GM18498 (cell line): ENCODE results near the gene PTPRJ.
A peak's percentile ranks its signal among the peaks of the same experiment; 100 is the strongest.
"Not testable (repeated sequence)": the region's sequence is repeated elsewhere in the genome, so short reads cannot be mapped to it uniquely, and the experiment has no call there.

ENCODE experiments used
- ATAC-seq: cut with Tn5 transposase; IDR thresholded peaks from one replicate; pipeline ENCODE4 v1.9.1; 2021; ENCODE audit warnings: mild to moderate bottlenecking, moderate library complexity; ENCODE audit not compliant: unreplicated experiment

Gene PTPRJ

DNA sequence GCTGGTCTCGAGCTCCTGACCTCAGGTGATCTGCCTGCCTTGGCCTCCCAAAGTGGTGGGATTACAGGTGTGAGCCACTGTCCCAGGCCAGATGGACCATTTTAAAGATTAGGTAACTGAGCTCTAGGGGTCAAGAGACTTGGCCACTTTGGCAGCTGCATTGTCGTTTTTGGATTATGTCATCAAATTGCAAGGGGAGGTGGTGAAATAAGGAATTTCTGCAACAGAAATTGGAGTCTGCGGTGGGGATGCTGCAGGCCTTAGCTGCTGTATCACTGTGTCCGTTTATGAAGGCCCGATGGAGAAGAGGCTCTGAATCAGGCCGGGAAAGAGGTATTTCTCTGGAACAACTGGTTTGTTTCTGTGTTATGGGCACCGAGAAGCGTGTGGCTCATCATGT, 34.6 kb downstream of the PTPRJ start:
- ATAC-seq = no peak

DNA sequence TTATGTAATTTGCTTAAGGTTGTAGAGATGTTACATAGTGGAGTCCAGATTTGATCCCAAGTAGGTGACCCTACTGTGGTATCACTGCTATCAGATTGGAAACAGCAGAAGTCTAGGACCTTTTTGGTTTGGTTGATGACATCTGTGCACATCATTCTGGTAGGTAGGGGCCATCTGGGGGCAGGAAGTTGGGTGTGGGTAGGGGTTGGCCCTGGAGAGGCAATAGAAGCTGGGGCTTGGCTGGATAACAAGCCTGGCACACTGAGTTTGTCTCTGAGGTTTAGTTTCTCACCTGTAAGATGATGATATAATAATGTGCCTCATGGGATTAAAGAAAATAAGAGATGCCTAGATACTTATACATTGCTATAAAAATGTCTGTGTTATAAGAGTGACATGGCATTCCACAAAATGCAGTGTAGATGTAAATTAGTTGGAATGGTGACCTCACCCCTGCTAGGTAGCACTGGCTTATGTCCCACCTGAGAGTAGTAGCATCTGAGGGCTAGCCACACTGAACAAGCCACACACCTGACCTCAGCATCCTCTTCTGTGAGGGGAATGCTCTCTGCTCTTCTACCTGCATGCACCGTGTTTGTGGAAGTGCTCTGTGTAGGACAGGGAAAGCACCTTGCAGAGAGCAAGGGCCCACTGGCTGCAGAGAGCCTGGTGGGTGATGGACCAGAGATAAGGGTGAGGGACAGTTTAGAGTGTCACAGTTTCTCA, 36.9 kb downstream of the PTPRJ start:
- ATAC-seq = no peak

DNA sequence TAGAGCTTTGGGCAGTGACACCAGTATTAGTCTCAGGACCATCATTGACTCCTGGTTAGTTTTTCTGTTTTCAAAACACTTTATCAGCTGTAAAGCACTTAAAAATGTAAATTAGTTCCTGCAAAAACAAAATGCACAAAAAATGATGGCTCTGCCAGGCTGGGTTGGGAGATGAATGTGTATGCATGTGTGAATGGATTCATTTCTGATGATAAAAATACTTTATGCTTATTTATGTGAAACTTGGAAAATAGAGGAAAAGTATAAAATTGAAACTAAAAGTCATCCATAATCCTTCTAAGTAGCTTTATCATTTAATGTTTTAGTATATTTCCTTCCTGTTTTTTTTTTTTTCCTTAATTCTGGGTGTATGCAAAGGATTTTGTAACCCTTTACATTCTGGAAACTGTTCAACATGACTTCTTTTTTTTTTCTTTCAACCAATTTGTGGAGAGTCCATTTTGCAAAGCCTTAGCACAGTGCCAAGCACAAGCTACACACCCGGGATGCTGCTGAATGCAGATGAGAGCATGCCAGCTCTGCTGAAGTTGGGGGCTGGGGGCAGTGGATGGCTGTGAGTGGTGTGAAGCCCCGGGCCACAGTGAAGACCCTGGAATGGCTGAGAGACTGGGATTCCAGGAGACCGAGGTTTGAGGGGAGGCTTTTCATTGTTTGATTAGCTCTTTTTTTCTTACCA, 37.6 kb downstream of the PTPRJ start:
- ATAC-seq = no peak

DNA sequence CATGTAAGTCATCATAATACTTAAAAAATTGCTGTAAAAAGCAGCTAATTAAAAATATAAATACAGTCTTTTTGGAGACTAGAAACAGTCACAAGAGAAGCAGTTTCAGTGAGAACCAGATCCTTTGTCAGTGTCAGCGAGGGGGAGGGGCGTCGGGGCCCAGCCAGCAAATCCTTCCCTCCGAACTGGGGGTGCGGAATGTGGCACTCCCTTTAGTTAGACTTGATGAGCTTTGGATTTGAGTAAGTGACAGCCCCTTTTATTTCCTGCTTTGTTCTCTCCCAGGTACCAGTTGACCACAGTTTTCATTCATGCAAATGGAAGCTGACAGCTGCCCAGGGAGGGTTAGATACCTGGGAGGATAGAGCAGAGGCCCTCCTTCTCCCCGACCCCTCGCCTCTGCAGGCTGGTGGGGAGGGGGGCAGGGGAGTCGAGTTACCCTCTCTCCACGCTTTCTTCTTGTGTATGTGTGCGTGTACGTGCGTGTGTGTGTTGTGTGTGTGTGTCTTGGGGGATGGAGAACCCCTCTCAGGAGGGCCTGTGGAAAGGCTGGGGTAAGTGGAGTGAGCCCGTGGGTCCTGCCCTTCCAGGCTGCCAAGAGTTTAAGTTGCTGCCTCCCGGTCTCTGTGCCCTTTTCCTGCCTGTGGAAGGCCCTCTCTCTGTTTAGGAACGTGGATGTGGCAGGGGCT, 38.3 kb downstream of the PTPRJ start:
- no peak for ATAC-seq

DNA sequence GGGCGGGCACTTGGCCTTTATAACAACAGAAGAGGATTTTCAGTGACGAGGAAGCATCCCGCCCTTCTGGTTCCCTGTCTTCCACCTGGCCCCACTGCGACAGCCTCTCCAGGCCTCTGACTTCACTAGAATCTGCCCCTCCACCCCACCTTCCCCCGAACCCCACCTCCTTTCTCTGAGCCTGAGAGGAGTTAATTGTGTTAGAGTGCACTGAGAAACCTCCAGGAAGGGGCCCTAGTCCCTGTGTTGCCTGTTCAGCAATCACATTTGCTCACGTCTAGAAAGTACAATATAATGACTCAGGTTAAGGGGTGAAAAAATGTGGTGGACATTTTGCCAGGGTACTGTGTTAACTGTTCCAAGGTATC, 38.8 kb downstream of the PTPRJ start:
- no peak for ATAC-seq

DNA sequence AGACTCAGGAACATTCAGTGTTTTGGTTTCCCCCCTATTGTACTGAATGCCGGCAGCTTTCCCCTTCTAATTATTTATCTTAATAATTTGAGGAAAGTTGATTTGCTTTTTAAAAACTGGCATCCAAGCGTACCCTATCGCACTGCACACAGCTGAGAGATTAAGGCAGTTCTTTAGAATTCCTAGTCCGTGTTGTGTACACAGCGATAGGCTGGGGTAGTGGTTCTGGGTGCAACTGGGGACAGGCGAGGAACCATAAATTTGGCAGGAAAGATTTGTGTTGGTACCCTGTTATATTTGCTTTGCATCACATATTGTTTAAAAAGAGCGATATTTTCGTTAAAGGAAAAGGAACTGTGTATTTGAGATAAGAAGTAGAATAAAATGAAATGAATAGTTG, 39.2 kb downstream of the PTPRJ start:
- ATAC-seq = no peak

DNA sequence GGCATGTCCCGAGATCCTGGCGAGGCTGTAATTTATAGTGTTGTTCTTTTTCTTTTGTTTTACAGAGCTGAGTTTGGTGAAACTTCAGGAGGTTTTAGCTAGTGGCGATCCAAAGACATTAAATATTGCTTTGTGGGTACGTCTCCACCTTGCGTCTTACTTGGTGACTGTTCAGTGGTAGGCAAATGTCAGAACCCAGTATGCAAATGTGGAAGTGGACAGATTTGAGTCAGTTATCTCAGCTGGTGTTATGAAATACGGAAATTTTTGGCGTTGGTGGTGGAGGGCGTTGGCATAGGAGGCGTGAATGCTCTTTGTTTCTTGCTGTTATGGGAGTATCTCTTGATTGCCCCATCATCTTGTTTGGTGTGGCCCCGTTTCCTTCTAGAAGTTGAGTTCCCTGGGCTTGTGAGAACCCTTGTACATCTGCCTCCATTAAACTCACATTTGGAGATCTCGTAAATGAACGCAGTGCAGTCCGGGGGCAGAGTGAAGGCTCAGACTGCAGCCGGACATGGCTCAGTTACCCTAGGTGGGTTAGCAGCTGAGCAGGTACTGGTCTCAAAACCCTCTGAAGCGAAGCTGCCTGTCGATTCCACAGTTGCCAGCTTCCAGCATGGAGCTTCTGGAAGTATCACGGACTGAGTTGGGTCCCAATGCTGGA, 39.9 kb downstream of the PTPRJ start:
- ATAC-seq = no peak

DNA sequence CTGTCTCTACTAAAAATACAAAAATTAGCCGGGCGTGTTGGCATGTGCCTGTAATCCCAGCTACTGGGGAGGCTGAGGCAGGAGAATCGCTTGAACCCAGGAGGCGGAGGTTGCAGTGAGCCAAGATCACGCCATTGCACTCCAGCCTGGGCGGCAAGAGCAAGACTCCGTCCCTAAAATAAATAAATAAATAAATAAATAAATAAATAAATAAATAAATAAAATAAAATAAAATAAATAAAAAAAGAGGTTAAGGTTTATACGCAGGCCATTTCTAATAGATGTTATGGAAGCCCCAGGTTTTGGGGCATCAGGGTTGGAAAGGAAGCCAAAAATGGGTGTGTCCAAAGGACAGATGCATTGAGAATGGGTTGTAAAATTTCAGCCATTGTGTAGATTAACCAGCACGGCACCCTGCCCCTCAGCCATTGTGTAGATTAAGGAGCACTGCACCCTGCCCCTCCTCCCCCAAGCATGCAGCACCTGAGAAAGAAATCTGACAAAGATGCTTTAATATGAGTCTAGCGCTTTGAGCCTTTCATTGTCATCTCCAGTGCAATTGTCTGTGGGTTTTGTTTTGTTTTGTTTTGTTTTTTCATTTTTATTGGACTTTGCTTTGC, 41.0 kb downstream of the PTPRJ start:
- ATAC-seq = not testable (repeated sequence)

DNA sequence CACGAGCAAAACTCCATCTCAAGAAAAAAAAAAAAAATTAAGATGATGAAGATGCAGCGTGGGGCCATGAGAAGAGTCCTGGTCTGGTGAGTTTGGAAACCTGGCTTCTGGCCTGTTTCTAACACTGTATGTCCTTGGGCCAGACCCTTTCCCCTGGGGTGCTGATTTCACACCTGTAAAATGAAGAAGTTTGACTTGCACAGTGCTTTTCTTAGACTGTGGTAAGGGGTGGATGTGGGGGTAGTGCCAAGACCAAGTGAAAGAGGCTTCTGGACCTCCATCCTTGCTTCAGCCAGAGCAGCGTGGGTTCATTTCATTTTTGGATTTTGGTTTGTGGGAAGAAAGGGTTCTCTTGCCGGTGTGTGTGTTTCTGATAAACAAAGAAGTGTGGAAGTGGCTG, 42.1 kb downstream of the PTPRJ start:
- ATAC-seq = no peak

DNA sequence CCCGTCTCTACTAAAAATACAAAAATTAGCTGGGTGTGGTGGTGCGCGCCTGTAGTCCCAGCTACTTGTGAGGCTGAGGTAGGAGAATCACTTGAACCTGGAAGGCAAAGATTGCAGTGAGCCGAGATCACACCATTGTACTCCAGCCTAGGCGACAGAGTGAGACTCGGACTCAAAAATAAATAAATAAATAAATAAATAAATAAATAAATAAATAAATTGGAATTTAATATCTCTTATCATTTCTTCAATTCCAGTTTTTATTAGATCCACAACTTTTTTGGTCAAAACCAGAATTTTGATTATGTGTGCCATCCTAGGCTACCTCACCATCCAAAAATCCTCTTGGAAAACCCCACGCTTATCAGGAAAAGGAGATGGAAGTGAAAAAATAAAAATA, 43.2 kb downstream of the PTPRJ start:
- not testable (repeated sequence) for ATAC-seq

DNA sequence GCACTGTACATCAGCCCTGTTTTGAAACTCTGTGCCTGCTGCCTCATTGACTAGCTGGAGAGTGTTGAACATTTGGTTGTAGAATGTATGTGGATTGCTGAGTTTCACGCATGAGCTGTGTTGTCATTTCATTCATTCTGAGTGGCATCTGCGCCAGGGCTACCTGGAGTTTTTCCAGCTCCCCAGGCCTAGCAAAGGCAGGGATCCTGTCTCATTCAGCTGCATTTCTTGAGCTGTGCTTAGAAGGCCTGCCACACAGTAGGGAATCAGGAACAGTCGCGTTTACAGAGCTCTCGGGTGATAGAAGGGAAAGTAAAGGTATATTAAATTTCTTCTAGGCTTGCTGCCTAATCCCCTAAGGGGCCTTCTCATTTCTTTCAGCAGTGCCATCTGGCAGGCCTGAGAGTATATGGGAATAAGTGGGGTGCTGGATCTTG, 44.3 kb downstream of the PTPRJ start:
- ATAC-seq = no peak

DNA sequence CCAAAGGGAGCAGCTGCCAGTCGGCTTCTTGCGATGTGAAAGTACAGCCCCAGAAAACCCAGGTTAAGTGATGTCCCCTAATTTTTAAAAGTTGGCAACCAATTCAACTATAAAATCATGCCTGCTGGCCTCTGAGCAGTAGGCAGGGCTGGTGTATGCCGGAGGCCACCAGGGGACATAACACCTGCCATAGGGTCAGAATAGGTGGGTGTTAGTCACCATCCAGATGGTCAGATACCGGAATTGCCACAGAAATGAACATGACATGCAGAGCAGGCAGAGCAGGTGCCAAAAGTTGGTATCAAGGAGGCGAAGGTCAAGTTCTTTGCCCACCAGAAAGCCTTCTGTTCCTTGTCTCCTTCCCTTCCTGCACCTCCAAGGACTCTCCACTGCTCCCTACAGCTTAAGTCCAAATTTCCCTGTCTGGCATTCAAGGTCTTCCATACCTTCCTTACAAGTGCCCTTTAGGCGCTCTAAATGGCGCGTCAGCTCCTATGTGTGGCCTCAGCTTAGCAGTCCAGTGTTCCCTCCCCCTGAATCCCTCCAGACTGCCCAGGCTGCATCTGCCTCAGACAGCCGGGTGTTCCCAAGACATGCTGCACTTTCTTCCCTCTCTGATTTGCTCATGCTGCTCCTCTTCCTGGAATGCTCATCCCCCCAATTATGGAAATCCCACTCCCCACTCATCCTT, 45.1 kb downstream of the PTPRJ start:
- no peak for ATAC-seq

DNA sequence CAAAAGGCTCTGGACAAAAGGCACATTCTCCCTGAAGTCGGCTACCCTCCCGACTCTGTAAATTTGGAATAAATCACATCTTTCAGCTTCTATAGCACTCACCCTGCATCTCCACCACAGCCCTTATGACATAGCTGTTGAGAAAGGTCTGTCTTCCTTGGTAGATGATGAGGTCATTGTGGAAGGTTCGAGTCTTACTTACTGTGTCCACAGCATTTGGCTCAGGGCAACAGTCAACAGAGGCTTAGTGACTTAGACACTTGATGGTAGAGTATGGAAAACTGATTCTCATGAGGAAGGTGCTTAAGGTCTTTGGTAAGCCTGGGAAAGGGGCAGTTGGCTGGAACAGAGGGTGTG, 45.6 kb downstream of the PTPRJ start:
- no peak for ATAC-seq

DNA sequence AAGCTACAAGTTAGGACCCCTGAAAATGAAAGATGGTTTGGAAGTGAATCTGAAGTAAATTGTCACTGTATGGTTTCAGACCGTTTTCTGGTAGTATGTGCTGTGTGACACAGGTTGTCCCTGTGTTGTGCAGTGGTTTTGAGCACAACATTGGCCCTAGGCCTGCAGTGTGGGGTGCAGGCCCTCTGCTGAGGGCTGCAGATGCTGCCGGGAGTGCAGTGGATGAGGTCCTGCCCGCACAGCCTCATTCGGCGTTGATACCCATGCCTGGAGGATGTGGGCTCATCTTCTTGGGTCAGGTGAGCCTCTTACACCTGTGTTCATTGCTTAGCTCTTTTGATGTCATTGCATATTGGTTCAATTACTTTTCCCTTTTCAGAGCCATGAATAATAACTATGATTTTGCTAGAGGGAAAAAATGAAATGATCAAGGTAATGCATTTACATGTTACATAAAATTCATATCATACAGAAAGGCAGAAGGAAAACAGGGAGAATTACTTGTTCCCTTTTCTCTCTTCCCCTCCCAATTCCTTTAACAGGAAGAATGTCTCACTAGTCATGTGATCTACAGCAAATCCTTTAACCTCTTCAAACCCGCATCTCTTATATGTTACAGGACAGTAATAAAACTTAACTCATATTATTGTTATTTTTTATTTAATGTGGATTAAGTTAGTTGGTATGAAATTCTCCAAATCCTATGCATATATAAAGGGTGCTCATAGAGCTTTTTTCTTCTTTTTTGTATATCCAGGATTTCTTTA, 48.7 kb downstream of the PTPRJ start:
- ATAC-seq = no peak

DNA sequence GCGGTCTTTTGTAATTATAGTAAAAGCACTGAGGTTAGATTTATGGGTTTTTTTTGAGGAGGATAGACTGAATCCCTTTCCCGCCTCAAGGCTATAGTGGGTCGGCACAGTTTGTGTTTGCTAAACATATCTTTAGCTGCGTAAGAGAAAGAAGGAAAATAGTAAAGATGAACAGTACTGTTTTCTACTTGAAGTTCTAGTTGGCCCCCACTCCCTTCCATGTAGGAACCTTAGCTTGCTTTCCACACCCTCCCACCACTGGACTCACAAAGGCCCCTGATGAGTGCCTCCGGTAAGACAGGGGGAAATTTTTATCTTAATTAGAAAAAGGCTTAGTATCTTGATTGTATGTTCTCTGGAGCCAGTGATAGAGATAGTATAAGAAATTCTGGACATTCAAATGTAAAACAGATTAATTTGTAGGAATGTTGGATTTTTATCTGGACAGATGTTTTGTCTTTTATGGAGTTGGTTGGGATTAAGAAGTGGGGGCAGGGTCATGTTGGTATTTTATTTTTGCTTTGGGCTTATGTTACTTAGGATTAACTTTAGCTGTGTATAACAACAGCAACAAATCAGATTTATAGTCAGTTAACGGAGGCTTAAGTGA, 49.4 kb downstream of the PTPRJ start:
- ATAC-seq = no peak

DNA sequence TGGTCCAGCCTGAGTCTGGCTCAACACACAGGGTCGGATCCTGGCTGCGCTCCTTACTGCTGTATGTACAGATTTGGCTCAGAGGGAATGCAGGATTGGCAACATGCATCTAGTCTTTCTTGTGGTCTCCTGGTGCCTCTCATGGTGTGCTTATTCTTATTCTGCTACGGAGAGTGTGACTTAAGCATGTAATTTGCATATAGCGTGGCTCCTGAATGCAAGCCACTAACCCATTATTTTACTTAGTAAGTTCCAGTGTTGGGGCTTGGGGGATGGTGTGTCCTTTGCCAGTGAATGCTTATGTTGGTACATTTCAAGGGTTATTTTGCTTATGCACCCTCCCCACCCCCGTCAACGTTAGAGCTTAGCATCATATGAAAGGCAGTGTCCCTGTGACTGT, 51.2 kb downstream of the PTPRJ start:
- ATAC-seq = peak; percentile 39

DNA sequence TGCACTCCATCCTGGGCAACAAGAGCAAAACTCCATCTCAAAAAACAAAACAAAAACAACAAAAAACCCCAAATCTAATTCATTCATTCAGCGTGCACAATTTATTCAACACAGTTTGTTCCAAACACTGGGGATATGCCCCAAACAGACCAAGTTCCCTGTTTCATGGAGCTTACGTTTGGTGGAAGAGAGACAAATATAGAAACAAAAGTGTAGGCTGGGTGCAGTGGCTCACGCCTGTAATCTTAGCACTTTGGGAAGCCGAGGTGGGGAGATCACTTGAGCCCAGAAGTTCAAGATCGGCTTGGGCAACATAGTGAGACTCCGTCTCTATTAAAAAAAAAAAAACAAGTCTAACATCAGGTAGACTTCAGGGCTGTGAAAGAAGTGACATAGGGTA, 52.4 kb downstream of the PTPRJ start:
- ATAC-seq = no peak

DNA sequence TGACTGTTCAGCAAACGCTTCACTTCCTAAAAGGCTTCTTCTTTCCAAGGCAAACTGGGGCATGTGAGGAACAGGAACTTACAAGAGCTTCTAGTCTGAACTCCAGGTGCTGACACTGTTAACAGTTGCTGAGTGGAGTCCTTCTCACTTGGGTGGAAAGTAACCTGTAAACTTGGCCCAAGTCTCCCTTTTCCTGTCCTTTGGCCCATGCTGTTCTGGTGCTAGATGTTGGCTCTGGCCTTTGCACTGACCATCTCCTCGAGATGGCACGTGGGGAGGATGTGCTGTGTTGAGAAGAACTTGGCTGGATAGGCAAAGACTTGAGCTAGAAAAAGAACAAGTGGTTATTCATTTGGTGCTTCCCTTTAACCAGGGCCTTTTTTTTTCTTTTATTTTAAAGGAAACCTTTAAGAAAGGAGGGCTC, 53.6 kb downstream of the PTPRJ start:
- no peak for ATAC-seq
